Vagina (tissue), 2 donors: Measurements from ENCODE around the gene C1orf185.

ENCODE experiments used
- CTCF ChIP-seq, 3 experiments: fragments of 450-650 bp in 2 of 3; fragments of 200-600 bp in 1 of 3; sonication (generic) in 1 of 3; IDR thresholded peaks; one replicate each; pipeline ENCODE4 v1.5.1; 2017 to 2019; ENCODE audit warnings: antibody characterized with exemption in 3 of 3, mild to moderate bottlenecking in 2 of 3, moderate library complexity in 2 of 3
- POLR2A ChIP-seq, 2 donors: fragments of 450-650 bp; IDR thresholded peaks; one replicate each; pipeline ENCODE4 v1.6.1; 2017; ENCODE audit warnings: antibody characterized with exemption in 2 of 2, mild to moderate bottlenecking in 2 of 2, moderate library complexity in 2 of 2
- POLR2AphosphoS5 ChIP-seq, 2 donors: sonication (generic); formaldehyde crosslinking; IDR thresholded peaks; one replicate each; pipeline ENCODE4 v1.9.0; 2017; ENCODE audit warnings: antibody characterized with exemption in 2 of 2, mild to moderate bottlenecking in 2 of 2, low read depth in 1 of 2; ENCODE audit not compliant: insufficient read depth in 1 of 2

- TF ChIP-seq POLR2A (IDR thresholded peaks at IDR 0.05) (no peak), CTCF (IDR thresholded peaks at IDR 0.05) (no peak), POLR2AphosphoS5 (IDR thresholded peaks at IDR 0.05; ENCODE audit: insufficient read depth in 1 of 2, low read depth in 1 of 2) (no peak)
Measured at GRCh38 chr1:51170342-51170741, 68.3 kb downstream of the C1orf185 start.
